PFSK-1 (cell line): Measurements from ENCODE around the gene SEC14L6.

Experiments used
- POLR2AphosphoS5 ChIP-seq: IDR thresholded peaks from 2 replicates; pipeline ENCODE4 v1.6.1; 2012; ENCODE audit warnings: low read depth, mild to moderate bottlenecking, control low read depth, low read length, moderate library complexity
- SIN3A ChIP-seq: IDR thresholded peaks from 2 replicates; pipeline ENCODE4 v1.6.1; 2012; ENCODE audit warnings: mild to moderate bottlenecking, low read length, moderate library complexity, borderline replicate concordance; ENCODE audit not compliant: insufficient read depth

- TF ChIP-seq POLR2AphosphoS5: no peak
- TF ChIP-seq SIN3A: no peak
Measured at GRCh38 chr22:30508216-30508615, 38.3 kb downstream of the SEC14L6 start.
